ENCODE results near the gene TBK1. TPM values are rescaled to one million over a fixed set of nuclear protein-coding genes. Genes with fewer than 3 reads are reported as not detected.

Gene TBK1
- total RNA-seq, 6 donors from 2014 or later: 12.9 to 49.0 (median 16.7) TPM

GRCh38 chr12:64407342-64408223, 44.3 kb upstream of the TBK1 start:
- peaks cover under 1 to 27% (median 9%) of the 10 kb centered on the region in 4 donors for H3K36me3 ChIP-seq
- H3K27me3 ChIP-seq: no peaks in the 10 kb centered on the region
- 82 to 88% methylated on average over 9 of the region's 9 CpGs for WGBS, 2 donors
- H3K27ac ChIP-seq: no peak overlapping the region
- TF ChIP-seq POLR2A (IDR thresholded peaks at IDR 0.05) (no peak), EP300 (IDR thresholded peaks at IDR 0.05) (no peak), CTCF (IDR thresholded peaks at IDR 0.05) (no peak), POLR2AphosphoS5 (IDR thresholded peaks at IDR 0.05) (no peak)
- ATAC-seq (ENCODE audit: low FRiP score in 2 of 2) (no peak), DNase-seq (no peak)
- no peaks in the 10 kb centered on the region for H3K9me3 ChIP-seq
- no peak overlapping the region for H3K4me3 ChIP-seq
- H3K4me1 ChIP-seq: peaks cover 8 to 34% (median 20%) of the 10 kb centered on the region in 4 donors

- H3K4me1 ChIP-seq: peaks cover 0 to 14% (median 7%) of the 10 kb centered on the region in 4 donors
- no peak for DNase-seq
- H3K27me3 ChIP-seq: no peaks in the 10 kb centered on the region
- no peak overlapping the region for H3K27ac ChIP-seq
- peaks cover 9 to 65% (median 20%) of the 10 kb centered on the region in 4 donors for H3K36me3 ChIP-seq
- no peaks in the 10 kb centered on the region for H3K9me3 ChIP-seq
- TF ChIP-seq CTCF (IDR thresholded peaks at IDR 0.05) (no peak), EP300 (IDR thresholded peaks at IDR 0.05) (no peak), POLR2A (IDR thresholded peaks at IDR 0.05) (no peak), POLR2AphosphoS5 (IDR thresholded peaks at IDR 0.05) (no peak)
- no peak for ATAC-seq (ENCODE audit: low FRiP score in 2 of 2)
- 97 to 98% methylated on average over 2 of the region's 2 CpGs for WGBS, 2 donors
- H3K4me3 ChIP-seq: no peak overlapping the region
These were observed 40.5 kb upstream of the TBK1 start for GRCh38 chr12:64411427-64411826.

- Histone ChIP-seq H3K27ac (no peak overlapping the region), H3K4me3 (no peak overlapping the region), H3K4me1 (peaks cover 0 to 13% (median 7%) of the 10 kb centered on the region in 4 donors), H3K36me3 (peaks cover 19 to 76% (median 29%) of the 10 kb centered on the region in 4 donors), H3K9me3 (no peaks in the 10 kb centered on the region), H3K27me3 (no peaks in the 10 kb centered on the region)
- DNase-seq: no peak
- WGBS, 2 donors: 96 to 97% methylated on average over 2 of the region's 2 CpGs
- TF ChIP-seq POLR2AphosphoS5 (IDR thresholded peaks at IDR 0.05) (no peak), POLR2A (IDR thresholded peaks at IDR 0.05) (no peak), CTCF (IDR thresholded peaks at IDR 0.05) (no peak)
- ATAC-seq (ENCODE audit: low FRiP score in 2 of 2): no peak
These were observed 39.5 kb upstream of the TBK1 start for GRCh38 chr12:64412459-64412858.

- no peaks in the 10 kb centered on the region for H3K9me3 ChIP-seq
- no peak overlapping the region for H3K27ac ChIP-seq
- H3K4me1 ChIP-seq: peaks cover 0 to 6% (median 2%) of the 10 kb centered on the region in 4 donors
- DNase-seq (no peak), ATAC-seq (ENCODE audit: low FRiP score in 2 of 2) (no peak)
- WGBS, 2 donors: 88 to 89% methylated on average over 2 of the region's 2 CpGs
- H3K36me3 ChIP-seq: peaks cover 32 to 90% (median 36%) of the 10 kb centered on the region in 4 donors
- TF ChIP-seq CTCF (IDR thresholded peaks at IDR 0.05) (no peak), POLR2AphosphoS5 (IDR thresholded peaks at IDR 0.05) (no peak), POLR2A (IDR thresholded peaks at IDR 0.05) (no peak), EP300 (IDR thresholded peaks at IDR 0.05) (no peak)
- H3K4me3 ChIP-seq: no peak overlapping the region
- H3K27me3 ChIP-seq: no peaks in the 10 kb centered on the region
These were observed 38.0 kb upstream of the TBK1 start for GRCh38 chr12:64413884-64414283.

Data from upper lobe of left lung (tissue), 6 donors.